CMK (cell line): Measurements from ENCODE around the gene SLC35G4.
"Not testable (repeated sequence)": the region's sequence is repeated elsewhere in the genome, so short reads cannot be mapped to it uniquely, and the experiment has no call there.

Source experiments
- DNase-seq: peaks from one replicate; pipeline ENCODE4 v3.0.0-alpha.2; 2010; ENCODE audit warnings: low read depth

SLC35G4 gene

DNA sequence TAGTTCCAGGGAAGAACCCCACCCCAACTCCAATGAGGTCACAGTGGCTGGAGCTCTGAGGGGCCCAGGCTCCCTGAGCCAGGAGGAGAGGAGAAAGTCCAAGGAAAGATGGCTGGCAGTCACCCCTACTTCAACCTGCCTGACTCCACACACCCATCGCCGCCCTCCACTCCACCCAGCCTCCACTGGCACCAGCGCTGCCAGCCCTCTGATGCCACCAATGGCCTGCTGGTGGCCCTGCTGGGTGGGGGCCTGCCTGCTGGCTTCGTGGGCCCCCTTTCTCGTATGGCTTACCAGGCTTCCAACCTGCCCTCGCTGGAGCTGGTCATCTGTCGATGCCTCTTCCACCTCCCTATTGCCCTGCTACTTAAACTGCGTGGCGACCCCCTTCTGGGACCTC lies at the start of gene SLC35G4:
SLC35G4 (plus strand) TSS at position 109 of the 400 bp plus-strand sequence; CDS start at position 109, 0 bp downstream.
- DNase-seq: not testable (repeated sequence)

DNA sequence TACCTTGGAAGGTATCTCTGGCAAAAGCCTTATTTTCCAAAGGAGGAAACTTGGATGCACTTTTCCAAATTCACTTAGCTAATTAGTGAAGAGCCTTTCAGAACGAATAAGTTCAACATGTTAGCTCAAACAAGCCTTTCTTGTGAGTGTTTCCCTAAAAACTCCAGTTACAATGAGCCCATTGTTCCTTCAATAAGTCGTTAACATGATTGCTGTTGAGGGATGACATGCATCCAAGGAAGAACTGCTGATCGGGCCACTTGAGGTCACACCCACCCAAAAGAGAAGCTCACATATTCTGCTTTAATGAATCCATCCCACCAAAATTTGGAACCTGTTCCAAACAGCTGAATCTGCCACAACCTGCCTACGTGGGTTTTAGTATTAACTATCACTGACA lies 48.1 kb upstream of the SLC35G4 start:
- no peak for DNase-seq

DNA sequence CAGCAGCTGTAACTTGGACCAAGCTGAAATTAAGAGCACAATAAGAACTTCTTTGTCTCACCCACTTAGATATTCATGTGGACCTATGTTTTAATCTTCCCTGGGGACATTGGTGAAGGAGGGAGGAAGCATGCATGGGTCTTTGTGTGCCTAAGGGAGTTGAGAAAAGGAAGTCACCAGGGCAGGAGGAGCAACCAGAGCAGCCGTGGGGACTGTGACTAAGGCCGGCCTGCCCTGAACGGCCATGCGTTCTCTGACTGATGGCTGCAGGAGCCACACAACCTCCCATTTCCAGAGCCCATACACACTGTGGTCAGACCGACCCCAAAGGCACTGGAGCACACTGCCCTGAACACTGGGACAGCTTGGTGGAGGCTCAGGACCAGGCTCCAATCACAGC lies 43.7 kb upstream of the SLC35G4 start:
- DNase-seq: no peak

DNA sequence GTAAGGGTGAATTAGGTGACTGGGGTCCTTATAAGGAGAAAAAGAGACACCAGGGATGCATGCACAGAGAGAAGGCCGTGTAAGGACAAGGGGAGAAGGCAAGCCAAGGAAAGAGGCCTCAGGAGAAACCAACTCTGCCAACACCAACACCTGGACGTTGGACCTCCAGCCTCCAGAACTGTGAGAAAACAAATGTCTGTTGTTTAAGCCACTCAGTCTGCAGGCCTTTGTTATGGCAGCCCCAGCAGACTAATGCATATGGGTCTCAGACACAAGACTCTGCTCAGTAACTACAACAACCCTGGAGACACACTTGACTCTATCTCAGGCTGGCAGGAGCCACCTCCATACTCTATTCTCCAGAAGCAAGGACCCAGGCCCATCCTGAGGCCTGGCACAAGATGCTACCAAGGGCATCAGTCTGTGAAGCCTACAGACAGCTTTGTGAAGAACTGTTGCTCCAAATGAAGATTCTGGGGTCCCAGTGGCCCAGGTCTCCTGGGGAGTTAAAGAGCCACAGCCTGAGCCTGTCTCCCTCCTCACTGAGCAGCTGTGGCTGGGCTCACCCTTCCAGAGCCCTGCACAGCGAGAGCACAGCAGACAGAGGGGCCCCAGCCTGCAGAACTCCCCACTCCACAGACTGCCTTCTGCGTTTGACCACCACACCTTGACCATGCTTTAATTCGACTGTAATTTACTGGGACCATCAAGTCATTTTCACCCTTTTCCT lies 43.0 kb upstream of the SLC35G4 start:
- DNase-seq: no peak

DNA sequence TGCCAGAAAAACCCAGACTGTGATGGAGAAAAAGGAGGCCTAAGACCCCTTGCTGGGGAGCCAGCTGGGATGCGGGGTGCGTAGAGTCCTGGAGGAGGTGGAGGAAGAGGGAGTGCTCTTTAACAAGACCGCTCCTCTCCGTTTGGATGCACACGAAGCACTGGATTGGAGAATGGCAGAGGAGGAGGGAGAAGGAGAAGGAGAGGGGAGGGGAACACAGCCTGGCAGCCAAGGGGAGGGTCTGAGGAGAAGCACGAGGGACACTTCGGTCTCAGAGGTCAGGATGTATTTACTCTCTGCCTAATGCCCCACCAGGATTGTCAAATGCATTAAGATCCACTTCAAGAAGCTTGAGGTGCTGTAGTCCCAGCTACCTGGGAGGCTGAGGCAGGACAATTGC lies 42.0 kb upstream of the SLC35G4 start:
- DNase-seq: no peak

DNA sequence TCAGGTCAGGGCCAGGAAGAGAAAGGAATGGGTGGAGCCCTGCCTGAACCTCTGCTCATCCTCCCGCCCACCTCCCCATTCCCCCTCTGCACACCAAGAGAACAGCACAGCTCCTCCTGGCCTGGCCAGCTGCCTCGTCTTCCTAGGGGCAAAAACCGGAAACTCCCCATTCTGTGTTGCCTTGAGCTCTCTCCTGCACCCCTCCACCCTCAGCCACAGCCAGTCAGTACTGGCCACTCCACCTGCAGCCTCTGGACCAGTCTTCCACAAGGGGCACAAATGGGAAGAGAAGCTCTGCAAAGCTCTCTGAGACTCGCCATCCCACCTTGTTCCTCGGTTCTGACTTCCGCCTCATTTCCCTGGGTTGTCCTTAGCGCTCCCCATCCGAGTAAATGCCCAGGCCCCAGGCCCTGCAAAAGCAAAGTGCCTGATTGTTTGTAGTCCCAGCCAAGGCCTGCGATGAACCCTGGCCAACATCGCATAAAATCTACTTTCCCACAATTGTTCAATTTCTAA lies 39.3 kb upstream of the SLC35G4 start:
- DNase-seq: no peak

DNA sequence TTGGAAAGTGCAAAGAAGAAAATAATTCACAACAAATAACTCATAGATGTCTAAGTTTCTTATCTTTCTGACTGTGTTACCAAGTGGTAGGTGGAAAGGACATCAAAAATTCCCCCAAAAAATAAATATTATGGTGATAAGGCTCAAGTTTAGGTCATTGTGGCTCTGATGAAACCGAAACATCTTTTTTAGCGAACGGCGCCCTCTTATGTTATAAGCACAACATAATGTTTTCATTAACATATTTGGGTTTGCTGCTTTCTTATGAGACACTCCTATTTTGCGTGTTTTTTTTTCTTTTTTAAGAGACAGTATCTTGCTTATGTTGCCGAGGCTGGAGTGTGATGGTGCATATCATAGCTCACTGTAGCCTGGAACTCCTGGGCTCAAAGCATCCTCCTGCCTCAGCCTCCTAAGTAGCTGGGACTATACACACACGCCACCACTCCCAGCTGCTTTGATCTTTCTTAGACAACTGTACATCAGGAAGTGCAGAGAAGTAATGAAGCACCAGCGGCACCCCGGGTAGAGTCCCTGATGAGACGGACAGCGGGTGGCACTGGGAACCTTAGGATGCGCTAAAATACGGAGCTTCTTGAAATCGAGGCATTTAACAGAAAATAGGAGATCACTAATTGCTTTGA lies 38.5 kb upstream of the SLC35G4 start:
- no peak for DNase-seq

DNA sequence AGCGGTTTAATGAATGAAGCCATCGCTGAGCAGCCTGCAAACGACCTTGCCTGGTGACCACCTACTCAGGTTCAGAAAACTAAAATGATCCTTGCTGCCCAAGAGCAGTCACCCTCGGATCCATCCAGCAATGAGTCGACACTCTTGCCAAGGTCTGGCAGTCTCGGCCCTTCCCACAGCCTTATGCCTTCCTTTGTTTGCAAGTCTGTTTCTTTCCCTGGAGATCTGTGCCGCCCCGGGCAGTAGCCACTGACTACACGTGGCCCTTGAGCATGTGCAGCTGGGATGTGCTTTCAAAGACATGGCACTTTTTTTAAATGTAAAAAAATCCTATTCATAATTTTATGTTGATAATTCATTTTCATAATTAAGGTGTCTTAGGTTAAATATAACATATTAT lies 37.2 kb upstream of the SLC35G4 start:
- no peak for DNase-seq

DNA sequence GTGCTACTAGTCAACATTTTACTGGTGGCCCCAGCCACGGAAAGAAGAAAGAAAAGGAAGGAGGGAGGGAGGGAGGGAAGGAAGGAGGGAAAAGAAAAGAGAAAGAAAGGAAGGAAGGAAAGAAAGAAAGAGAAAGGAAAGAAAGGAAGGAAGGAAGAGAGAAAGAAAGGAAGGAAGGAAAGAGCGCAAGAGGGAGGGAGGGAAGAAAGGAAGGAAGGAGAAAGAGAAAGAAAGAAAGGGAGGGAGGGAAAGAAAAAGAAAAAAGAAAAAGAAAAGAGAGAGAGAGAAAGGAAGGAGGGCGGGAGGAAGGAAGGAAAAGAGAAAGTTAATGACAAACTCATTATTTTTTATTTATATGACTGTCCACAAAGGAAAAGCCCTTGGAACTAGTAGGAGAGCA lies 34.9 kb upstream of the SLC35G4 start:
- DNase-seq: no peak

DNA sequence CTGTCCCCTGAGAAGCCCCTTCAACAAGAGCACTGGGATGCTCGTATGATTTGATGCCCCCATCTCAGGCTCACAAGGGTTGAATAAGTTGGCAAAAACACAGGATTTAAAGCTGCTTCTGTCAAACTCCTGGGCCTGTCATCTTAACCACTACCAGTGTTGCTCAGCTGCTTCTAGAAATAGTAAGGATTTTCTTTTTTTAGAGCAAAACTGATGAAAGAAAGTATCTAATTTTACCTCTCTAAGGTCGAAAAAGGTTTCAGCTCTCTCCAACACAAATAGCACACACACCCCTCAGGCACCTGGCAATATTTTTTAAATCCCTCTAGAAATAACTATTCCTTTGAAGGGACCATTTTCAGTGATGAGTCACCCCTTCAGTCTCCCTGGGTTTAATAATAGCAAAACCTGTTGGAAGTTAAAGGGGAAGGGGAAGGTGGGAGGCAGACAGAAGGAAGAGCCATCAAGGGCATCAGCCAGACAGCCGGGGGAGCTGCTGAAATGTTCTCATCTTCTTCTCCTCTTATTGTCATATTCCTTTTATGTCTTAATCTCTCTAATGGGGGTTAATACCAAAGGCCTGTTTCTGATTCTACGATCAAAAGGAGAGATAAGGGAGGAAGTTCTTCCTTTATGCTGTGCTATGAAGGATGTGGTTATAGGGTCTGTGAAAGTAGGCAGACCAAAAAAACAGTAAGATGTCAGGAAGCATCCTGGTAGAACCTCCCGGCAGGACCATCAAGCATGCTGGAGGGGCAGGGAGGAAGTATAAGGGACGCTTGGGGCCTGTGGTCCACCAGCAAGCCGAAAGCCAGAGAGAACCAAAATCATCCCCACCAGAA lies 31.9 kb upstream of the SLC35G4 start:
- no peak for DNase-seq

DNA sequence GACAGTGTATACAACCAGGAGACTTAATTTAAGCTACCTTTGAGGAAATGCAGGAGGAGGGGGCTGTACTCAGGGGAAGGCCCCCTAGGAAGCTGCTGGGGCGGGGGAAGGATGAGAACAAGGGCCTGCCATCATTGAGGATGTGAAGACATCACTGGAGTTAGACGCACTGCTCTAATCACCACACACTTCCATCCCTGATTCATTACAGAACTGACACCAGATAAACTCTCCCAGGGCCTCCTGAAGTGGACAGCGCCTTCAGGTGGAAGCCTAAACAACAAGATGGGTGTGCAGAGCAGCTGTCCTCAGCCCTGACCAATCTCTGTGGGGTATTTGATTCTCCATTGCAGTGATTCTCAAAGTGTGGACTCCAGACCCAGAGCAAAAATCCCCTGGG lies 30.6 kb upstream of the SLC35G4 start:
- no peak for DNase-seq

DNA sequence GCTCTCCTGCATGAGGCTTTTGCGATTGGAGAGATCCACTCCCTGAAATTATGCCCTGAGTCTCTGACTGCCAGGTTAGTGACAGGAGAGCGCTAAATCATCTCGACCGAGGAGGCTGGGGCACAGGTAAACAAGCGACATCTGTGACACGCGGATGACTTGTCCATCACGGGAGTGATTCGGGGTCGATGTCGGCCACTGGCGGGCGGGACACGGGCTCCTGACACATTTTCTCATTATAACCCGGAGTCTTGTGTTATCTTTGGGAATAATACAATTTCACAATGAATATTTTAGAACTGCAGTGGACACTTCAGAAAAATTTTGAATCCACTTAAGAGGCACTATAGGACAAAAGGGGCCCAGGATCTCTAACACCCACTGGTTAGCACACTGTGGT lies 29.5 kb upstream of the SLC35G4 start:
- DNase-seq: no peak

DNA sequence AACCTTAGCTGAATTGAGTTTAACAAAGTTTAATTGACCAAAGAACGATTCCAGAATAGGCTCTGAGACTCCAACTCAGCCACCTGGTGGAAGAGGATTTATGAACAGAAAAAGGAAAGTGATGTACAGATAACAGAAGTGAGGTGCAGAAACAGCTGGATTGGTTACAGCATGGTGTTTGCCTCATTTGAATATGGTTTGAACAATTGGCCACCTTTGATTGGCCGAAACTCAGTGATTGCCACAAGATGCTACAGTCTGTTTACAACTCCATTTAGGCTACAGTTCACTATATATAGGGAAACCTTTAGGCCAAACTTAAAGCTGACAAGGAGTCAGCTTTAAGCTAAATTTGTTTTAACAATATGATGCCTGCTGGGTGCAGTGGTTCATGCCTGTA lies 28.1 kb upstream of the SLC35G4 start:
- DNase-seq: no peak

DNA sequence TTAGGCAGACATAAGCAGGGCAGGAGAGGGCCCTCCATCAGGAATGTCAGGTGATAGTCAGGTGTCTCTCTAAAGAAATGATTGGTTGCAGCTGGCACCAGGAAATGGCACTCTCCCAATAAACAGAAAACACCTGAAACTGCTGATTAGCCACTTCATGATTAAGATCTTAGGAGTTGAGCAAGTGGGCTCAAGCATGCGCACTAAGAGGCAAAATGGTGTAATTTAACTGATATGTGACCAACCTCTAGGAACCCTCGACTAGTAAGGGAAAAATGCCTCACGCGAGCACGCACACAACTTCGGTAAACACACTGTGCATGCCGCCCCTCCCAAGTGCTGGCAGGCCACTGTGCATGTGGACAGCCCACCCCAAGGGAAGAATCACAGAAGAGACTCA lies 23.8 kb upstream of the SLC35G4 start:
- DNase-seq: no peak

DNA sequence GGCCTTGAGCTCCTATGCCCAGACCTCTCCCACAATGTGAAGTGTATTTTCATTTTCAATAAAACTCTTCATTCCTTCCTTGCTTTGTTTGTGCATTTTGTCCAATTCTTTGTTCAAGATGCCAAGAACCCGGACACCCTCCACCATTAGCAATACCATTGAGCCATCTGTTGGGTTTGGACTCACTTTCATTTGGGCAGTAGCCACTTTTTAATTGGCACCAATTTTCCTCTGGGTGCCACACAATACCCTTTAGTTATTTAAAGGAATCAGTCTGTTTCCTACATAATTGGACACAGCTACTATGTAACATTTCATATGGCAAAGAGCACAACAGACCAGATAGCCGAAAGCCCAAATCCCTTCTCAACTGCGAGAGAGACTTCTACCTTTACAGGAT lies 22.5 kb upstream of the SLC35G4 start:
- no peak for DNase-seq

DNA sequence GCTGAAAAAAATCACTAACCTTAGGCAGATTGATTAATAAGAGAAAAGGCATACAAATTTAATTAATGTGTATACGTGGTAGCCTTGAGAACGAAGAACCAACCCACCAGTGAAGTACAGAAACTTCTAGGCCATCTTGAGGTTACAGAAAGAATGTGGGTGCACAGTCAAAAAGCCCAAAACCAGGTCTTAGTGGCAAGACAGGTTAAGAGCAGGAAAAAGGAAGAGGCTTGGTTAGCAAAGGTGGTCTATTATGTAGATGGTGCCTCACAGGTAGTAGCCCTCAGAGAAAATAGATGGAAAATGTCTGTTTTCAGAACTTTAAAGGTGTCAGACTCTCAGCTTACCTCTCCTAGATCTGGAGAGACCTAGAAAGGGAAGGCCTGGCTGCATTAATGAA lies 22.0 kb upstream of the SLC35G4 start:
- no peak for DNase-seq

DNA sequence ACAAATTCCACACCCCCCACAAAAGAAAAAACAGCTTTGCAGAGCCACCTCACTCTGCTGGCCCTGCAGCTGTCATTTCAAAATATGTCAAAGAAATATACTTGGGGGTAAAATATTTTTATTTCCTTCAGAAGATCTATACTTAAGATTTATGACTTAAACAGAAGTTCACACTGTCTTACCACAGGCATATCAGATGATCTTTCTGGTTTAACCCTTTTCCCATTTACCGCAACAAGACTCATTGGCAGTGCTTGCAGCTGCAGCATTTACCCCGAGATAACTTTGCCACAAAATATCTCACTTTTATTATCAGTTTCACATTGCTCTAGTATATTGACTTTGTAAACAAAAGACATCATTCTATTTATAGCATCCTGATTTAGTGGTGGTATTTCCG lies 21.6 kb upstream of the SLC35G4 start:
- DNase-seq: no peak

DNA sequence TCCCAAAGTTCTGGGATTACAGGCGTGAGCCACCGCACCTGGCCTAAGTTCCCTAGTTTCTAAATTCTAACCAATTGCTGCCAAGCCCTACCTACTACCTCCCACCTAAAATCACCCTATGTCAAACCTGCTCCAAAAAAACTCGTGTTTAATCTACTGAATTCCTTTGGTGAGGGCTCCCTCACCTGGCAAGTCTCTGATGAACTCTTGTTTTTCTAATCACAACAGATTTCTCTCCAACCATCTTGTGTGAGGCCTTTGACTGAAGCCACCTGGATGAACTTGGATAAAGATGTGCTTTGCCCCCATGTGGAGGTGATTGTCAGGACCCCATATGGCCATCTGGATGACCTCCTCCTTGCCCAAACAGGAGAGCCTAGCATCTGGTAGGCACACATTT lies 17.4 kb upstream of the SLC35G4 start:
- no peak for DNase-seq

DNA sequence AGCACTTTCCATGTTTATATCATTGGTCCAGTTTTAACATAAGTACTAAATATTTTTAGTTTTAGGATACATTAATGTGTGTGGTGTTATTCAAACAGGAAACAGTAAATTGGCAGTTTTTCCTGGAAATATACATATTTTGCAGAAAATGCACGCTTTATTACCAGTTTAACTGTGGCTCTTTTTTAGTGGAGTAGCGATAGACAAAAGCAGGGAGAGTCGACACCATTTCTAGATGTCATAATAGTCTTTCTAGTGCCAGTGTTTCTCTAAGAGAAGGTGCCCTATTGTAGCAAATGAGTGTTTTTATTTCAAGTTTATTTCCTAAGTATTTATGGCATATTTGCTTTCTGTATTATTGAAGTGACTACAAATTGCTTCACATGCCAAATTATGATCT lies 9.1 kb upstream of the SLC35G4 start:
- no peak for DNase-seq

DNA sequence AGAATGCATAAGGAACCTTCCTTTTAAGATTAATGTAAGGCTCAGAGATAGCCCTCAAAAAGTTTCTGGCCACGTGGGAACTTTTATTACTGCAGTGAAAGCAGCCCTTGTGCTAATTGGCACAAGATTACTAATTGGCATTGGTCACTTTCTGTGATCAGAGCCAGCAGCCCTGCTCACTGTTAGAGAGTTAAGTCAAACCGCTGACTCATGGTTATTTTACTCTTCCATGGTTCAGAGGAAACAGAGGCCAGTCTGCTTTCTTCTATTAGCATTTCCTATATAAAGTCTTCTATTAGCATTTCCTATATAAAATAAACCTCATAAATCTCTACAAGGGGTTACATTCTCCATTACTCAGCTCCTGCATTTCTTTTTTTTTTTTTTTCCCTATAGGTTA lies 1.5 kb upstream of the SLC35G4 start:
- no peak for DNase-seq

DNA sequence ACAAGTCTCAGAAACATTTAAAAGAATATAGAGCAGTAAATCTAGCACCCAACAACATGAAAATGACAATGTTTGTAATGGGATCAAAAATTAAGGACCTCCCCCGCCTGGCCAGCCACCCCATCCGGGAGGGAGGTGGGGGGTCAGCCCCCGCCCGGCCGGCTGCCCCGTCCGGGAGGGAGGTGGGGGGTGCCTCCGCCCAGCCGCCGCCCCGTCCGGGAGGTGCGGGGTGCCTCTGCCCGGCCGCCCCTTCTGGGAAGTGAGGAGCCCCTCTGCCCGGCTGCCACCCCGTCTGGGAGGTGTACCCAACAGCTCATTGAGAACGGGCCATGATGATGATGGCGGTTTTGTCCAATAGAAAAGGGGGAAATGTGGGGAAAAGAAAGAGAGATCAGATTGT lies 778 bp upstream of the SLC35G4 start:
- not testable (repeated sequence) for DNase-seq

DNA sequence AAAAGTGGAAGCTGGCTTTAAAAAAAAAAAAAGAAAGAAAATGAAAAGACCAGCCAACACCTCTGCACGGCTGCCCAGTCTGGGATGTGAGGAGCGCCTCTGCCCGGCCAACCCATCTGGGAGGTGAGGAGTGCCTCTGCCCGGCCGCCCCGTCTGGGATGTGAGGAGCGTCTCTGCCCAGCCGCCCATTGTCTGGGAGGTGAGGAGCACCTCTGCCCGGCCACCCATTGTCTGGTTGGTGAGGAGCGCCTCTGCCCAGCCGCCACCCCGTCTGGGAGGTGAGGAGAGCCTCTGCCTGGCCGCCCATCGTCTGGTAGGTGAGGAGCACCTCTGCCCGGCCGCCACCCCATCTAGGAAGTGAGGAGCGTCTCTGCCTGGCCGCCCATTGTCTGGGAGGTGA lies 3.7 kb downstream of the SLC35G4 start:
- not testable (repeated sequence) for DNase-seq

DNA sequence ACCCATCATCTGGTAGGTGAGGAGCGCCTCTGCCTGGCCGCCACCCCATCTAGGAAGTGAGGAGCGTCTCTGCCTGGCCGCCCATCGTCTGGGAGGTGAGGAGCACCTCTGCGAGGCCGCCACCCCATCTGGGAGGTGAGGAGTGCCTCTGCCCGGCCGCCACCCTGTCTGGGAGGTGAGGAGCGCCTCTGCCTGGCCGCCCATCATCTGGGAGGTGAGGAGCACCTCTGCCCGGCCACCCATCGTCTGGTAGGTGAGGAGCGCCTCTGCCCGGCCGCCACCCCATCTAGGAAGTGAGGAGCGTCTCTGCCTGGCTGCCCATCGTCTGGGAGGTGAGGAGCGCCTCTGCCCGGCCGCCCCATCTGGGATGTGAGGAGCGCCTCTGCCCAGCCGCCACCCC lies 4.2 kb downstream of the SLC35G4 start:
- DNase-seq: not testable (repeated sequence)
